Islet precursor cell (in vitro differentiated cells): ENCODE results near the gene CNOT11.
A peak's percentile ranks its signal among the peaks of the same experiment; 100 is the strongest.
"Not testable (repeated sequence)": the region's sequence is repeated elsewhere in the genome, so short reads cannot be mapped to it uniquely, and the experiment has no call there.

Experiments
- DNase-seq: peaks from one replicate; pipeline ENCODE4 v3.0.0-alpha.2; 2018

CNOT11 gene

DNA sequence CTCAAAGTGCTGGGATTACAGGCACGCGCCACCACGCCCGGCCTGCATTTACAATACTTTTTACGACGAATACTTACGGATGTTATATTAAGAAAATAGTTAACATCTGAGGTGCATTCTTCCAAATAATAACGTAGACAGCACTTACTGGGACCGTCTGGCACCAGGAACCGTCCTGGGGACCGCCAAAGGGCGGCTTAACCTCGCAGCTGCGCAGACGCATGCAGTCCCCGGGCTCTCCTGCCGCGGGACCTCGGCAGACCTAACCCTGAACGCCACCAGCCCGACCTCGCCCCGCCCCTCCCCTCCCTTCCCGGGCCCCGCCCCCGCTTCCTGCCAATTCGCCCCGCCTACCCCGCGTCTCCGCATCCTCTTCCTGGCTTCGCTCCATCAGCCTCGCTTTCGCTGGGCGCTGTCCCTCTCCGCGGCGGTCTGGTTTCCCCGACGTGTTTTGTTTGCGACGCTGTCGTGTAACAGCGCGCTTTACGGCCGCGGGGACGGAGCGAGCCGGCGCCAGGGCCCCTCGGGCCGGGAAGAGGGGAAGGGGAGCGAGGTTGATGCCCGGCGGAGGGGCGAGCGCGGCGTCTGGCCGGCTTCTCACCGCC, at the start of gene CNOT11:
Gene CNOT11 (plus strand): TSS at position 479 of the 605 bp plus-strand sequence. CDS start 79 bp downstream, at position 558.
- peak; percentile 99 for DNase-seq

DNA sequence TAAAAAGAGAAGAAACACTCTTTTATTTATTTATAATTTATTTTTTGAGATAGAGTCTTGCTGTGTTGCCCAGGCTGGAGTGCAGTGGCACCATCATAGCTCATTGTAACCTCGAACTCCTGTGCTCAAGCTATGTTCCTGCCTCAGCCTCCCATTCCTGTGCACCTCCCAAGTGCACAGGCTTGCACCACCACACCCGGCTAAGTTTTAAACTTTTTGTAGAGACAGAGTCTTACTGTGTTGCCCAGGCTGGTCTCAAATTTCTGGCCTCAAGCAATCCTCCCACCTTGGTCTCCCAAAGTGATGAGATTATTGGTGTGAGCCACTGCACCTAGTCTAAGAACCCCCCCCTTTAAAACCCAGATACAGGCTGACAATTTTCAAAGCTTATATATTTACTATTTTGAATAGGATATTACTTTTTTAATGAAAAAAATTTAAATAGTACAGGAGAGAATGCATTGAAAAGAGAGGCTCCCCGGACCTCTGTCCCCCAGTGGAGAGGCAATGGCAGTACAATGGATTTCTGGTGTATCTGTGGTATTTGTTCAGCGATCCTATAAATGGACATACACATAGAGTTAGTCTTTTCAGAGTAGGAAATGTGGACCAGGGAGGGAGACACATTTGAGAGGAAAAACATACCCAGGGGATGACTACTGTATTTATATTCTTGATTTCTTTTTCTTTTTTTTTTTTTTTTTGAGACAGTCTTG, 48.1 kb upstream of the CNOT11 start:
- no peak for DNase-seq

DNA sequence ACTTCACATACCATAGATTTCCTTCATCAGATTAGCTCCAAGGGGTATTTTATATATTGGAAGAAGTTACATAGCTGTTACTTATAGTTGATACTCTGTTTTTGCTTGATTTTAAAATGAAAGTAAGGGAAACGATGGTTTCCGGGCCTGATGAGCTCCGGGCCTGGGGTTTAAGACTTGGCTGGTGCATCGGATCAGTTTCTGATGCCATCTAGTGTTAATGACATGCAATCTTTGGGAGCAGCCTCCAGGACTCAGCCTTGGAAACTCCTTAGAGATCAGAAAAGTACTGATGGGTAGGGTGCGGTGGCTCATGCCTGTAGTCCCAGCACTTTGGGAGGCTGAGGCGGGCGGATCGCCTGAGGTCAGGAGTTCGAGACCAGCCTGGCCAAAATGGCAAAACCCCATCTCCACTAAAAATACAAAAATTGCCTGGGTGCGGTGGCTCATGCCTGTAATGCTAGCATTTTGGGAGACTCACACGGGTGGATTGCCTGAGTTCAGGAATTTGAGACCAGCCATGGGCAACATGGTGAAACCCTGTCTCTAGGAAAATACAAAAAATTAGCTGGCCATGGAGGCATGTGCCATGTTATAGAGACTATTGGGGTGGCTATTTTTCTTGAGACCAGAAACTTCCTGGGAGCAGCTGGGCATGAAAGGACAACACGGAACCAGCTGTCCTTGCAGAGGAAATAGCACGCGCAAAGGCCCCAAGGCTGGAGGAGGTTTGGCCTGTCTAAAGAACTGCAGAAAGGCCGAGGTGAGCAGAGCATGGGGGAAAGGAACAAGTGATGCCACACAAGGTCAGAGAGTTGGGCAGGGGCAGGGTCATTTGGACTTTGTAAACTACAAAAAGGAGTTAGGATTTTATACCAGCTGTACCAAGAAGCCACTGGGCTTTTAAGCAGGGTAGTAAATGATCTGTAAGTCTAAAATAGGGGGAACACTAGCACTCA, 46.9 kb upstream of the CNOT11 start:
- DNase-seq: peak; percentile 67

DNA sequence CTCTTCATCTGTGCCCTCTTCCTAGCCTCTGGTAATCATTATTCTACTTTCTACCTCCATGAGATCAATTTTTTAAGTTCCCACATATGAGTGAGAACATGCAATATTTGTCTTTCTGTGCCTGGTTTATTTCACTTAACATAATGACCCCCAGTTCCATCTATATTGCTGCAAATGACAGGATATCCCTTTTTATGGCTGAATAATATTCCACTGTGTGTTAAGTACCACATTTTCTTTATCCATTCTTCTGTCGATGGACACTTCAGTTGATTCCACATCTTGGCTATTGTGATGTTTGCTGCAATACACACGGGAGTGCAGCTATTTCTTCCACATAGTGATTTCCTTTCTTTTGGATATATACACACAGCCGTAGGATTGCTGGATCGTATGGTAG, 43.9 kb upstream of the CNOT11 start:
- no peak for DNase-seq

DNA sequence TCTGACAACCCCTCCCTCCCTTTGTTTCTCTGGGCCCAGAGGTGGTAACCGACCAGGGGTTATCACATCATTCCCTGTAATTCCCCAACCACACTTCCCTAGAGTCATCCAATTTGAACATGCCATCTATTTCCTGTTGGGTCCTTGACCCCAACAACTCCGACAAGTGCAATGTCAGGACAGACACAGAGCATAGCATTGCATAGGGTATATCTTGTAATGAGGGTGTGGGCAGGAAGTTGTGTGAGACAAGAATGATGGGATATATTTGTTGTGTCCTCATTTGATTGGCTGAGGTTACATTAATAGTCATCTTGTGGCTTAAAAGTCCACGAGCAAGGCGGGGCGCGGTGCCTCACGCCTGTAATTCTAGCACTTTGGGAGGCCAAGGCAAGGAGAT, 33.4 kb upstream of the CNOT11 start:
- no peak for DNase-seq

DNA sequence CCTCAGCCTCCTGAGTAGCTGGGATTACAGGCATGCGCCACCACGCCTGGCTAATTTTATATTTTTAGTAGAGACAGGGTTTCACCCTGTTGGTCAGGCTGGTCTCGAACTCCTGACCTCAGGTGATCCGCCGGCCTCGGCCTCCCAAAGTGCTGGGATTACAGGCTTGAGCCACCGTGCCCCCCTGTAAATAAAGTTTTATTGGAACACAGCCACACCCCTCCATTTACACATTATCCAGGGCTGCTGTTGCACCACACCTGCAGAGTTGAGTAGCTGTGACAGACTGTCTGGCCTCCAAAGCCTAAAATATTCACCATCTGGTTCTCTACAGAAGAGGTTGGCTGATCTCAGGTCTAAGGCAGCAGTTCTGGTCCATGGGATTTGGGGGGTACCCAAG, 32.6 kb upstream of the CNOT11 start:
- DNase-seq: not testable (repeated sequence)

DNA sequence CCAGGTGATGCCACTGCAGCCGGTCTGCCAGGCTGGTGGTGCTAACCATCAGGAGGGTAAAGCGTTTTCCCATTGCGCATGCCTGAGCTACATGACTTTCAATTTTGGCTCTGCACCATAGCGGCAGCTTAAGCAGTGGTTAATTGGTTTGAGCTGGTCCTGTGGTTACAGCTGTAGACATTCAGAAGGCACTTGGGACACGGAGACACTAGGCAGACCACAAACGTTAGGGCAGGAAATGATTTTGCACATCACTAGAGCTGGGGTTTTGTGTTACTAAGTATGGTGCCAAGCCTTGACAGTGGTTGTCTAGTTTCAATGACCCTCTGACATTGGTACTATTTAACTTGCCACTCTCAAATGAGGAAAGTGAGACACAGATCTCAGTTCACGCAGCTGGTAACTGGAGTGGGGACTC, 28.9 kb upstream of the CNOT11 start:
- DNase-seq: no peak

DNA sequence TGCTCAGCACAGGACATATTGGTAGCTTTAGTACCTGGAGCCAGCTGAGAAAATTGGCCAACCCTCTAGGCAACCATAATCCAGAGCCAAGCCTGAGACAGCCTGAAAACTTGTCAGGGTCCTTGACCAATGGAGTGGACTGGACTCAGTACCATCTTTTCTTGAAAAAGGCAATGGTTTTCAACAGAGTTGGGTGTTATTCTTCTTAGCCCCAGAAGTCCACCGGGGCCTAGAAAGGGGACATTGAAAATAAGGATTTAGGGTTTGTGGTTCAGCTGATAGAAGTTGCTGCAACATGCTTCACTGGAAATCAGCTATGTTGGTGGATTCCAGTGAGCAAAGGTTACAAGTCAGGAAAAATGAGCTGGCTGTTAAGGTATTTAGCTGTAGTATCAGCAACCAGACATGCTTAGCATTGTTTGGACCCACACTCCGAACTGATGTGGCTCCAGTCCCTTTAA, 22.1 kb upstream of the CNOT11 start:
- no peak for DNase-seq

DNA sequence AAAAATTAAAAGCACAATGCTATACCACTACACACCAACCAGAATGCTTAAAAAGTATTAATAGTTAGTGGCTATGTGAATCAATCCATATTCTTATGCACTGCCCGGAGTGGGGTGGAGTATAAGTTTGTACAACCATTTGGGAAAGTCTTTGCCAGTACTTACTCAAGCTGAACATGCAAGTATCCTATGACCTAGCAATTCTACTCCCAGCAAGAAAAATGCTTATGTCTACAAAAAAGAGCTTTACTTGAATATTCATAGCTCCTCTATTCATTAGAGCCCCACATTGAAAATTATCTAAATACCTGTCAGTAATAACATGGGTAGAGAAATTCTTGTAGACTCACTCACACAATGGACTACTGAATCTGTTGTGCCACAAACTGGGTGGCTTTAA, 21.4 kb upstream of the CNOT11 start:
- no peak for DNase-seq

DNA sequence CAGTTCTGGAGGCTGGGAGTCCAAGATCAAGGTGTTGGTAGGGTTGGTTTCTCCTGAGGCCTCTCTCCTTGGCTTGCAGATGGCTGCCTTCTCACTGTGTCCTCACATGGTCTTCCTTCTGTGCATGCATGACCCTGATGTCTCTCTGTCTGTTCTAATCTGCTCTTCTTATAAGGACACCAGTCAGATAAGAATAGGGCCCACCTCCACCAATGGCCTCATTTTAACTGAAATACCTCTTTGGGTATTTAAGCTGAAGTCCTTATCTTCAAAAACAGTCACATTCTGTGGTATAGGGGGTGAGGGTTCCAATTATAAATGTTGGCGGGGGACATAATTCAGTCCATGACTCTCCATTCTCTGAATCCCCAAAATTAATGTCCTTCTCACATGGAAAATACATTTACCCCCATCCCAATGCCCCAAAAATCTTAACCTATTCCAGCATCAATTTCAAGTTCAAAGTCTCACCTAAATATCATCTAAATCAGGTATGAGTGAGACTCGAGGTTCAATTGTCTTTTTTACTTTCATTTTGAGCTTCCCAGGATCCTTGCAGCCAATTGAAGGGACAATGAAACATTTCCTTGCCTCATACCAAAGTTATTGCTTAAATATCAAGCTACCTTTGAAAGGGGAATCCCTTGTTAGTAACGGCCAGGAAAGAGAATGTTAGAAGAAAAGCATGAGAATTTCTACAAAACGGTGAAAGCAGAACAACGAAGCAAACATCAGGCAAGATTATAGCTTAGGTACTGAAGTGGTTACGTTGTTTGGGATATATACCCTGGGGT, 20.6 kb upstream of the CNOT11 start:
- no peak for DNase-seq

DNA sequence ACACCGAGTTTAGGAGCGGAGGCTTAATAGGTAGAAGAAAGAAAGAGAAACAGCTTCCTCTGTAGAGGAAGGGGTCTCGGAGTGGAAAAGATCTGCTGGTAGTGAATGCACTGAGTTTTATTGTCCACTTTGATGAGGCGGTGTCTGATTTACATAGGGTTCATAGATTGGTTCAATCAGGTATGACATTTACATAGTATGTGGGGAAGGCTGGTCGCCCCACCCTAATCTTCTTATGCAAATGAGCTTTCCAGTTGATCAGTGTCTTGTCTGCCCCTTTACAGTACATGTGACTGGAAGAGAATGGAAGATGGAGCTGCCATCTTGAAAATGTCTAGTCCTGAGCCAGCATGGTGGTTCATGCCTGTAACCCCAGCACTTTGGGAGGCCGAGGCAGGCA, 19.9 kb upstream of the CNOT11 start:
- DNase-seq: no peak

DNA sequence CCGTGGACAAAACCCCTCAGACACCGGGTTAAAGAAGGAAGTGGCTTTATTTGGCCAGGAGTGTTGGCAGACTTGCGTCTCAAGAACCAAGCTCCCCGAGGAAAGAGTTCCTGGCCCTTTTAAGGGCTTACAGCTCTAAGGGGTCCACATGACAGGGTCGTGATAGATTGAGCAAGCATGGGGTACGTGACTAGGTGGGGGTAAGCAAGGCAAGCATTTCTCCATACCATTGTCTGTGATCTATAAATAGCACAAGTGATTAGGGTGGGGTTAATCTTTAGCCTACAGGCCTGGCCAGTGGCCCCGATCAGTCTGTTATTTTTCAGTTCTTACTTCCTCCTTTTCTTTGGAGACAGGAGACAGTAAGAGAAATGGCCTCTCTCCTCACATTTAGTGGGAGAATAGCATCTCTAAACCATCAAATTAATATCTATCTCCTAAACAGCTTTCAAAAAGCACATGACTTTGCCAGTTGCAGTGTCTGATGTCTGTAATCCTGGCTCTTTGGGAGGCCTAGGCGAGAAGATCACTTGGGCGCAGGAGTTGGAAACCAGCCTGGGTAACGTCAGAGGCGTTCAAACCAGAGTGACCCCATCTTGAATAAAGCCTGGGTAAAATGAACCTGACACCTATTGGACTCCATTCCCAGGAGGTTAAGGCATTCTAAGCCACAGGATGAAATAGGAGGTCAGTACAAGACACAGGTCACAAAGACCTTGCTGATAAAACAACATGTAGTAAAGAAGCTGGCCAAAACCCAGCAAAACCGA, 18.3 kb upstream of the CNOT11 start:
- no peak for DNase-seq

DNA sequence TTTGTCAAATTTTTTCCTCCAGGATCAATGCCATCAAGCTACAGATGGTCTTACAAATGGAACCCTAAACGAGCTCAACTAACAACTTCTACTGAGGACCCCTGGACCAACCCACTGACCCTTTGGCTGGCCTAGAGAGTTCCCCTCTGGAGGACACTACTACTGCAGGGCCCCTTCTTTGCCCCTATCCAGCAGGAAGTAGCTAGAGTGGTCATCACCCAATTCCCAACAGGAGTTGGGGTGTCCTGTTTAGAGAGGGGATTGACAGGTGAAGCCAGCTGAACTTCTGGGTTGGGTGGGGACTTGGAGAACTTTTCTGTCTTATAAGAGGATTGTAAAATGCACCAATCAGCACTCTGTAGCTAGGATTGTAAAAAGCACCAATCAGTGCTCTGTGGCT, 16.7 kb upstream of the CNOT11 start:
- DNase-seq: not testable (repeated sequence)

DNA sequence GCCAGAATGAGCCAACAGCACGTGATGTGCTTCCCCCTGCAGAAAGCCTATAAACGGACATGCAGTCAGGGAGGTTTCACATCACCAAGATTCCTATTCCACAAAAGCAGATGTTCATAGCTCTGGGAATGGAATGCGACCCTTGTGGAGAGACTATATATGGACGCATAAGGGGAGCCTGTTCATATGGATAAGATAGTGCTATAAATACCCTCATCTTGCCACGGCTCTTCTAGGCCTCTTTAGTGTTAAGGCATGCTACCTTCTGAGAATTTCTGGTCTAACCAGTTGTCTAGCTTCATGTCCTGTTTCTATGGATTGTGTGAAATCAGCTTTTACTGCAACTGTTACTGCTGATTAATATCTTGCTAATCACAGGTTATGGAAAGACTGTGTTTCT, 14.7 kb upstream of the CNOT11 start:
- not testable (repeated sequence) for DNase-seq

DNA sequence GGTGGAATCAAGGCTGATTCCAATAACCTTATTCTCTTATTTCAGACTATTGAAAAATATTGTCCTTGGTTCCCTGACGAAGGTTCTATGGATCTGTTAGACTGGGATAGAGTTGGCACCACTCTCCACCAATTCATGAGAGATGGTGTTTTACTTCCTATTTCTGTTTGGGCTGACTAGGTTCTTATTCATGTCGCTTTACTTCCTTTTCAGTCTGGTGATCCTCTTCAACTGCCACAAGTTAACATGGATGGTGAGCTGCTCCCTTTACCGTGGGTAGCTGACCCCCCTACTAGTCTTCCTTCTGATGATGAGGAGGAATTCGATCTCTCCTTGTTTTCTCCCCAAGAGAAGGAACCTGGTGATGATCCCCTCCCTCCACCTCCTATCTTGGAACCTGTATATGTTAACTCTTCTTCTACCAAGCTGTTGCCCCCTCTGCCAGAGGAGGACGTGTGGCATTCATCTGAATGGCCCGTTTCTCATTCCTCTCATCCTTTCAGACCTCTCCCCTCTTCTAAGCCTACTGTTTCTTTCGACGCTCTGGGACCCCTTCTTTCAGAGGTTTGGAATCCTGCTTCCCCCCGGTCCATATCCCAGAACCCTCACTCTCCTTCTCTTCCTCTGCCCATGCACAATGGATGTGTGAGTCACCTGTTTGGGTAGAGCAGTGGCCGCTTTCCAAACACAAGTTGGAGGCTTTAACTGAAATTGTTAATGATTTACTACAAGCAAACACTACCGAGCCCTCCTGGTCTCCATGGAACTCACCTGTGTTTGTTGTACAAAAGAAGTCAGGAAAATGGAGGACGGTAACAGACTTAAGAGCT, 13.5 kb upstream of the CNOT11 start:
- no peak for DNase-seq

DNA sequence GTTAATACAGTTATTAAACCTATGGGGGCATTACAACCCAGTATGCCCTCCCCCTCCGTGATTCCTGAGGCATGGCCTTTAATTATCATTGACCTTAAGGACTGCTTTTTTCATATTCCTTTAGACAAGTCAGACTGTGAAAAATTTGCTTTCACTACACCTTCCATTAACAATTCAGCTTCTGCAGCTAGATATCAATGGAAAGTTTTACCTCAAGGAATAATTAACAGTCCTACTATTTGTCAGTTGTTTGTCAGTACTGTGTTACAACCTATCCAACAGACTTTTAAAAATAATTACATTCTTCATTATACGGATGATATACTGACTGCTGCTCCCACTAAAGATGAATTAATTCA, 12.9 kb upstream of the CNOT11 start:
- not testable (repeated sequence) for DNase-seq

DNA sequence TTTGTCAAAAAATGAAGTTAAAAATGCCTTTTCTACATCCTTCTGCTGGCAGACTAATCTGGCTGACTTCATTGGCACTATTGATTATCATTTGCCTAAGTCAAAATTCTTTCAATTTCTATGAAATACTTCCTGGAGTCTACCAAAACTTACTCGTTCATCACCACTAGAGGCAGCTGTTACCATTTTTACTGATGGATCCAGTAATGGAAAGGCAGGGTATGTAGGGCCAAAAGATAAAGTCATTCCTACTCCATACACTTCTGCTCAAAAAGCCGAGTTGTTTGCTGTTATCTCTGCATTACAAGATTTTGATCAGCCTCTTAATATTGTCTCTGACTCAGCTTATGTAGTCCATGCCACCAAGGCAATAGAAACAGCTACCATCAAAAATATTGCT, 12.0 kb upstream of the CNOT11 start:
- not testable (repeated sequence) for DNase-seq

DNA sequence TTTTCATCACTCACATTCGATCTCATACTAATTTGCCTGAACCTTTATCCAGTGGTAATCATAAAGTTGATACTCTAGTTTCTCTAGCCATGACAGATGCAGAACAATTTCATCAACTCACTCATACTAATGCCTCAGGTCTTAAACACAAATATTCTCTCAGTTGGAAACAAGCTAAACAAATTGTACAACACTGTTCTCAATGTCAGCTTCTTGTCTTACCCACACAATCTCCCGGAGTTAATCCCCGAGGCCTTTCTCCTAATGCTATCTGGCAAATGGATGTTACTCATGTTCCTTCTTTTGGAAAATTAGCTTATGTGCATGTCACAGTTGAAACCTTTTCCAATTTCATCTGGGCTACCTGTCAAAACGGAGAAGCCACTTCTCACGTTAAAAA, 11.5 kb upstream of the CNOT11 start:
- DNase-seq: no peak

DNA sequence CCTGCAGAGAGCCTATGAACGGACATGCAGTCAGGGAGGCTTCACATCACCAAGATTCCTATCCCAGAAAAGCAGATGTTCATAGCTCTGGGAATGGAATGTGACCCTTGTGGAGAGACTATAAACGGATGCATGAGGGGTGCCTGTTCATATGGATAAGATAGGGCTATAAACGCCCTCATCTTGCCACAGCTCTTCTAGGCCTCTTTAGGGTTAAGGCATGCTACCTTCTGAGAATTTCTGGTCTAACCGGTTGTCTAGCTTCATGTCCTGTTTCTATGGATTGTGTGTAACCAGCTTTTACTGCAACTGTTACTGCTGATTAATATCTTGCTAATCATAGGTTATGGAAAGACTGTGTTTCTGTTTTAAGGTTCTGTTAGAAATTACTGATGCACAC, 8.3 kb upstream of the CNOT11 start:
- not testable (repeated sequence) for DNase-seq

DNA sequence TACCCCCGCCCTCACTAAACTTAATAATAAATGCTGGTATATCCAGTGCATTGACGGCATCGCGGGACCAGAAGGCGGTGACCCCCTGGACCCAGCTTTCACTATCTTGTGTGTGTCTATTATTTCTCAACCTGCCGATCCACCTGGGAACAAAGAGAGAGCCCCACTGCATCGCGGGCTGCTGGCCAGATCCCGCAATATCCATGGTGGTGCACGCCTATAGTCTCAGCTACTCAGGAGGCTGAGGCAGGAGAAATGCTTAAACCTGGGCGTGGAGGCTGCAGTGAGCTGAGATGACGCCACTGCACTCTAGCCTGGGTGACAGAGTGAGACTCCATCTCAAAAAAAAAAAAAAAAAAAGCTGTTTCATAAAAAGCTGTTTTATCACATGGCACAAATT, 7.8 kb upstream of the CNOT11 start:
- not testable (repeated sequence) for DNase-seq

DNA sequence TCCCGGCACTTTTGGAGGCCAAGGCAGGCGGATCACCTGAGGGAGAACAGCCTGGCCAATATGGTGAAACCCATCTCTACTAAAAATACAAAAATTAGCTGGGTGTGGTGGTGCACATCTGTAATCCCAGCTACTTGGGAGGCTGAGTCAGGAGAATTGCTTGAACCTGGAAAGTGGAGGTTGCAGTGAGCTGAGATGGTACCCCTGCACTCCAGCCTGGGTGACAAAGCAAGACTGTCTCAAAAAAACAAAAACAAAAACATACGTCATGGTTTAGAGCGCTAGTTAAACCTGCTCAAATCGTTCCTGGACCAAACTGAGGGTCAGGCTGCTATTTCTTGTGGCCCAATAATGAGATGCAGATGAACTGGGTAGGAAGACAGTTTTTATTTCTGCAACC, 7.2 kb upstream of the CNOT11 start:
- DNase-seq: not testable (repeated sequence)
